HG03521 (cell line): Measurements from ENCODE around the gene TPGS1.

ENCODE experiments used
- ATAC-seq: cut with Tn5 transposase; IDR thresholded peaks from one replicate; pipeline ENCODE4 v1.9.1; 2021; ENCODE audit warnings: mild to moderate bottlenecking, moderate library complexity; ENCODE audit not compliant: unreplicated experiment

Gene TPGS1, protein sequence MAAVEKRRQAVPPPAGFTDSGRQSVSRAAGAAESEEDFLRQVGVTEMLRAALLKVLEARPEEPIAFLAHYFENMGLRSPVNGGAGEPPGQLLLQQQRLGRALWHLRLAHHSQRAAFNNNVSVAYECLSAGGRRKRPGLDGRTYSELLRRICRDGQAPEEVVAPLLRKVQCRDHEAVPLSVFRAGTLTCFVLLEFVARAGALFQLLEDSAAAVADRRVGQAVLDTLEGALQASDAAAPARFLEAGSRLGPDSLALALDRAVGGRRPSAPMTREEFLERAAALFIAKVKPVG

DNA sequence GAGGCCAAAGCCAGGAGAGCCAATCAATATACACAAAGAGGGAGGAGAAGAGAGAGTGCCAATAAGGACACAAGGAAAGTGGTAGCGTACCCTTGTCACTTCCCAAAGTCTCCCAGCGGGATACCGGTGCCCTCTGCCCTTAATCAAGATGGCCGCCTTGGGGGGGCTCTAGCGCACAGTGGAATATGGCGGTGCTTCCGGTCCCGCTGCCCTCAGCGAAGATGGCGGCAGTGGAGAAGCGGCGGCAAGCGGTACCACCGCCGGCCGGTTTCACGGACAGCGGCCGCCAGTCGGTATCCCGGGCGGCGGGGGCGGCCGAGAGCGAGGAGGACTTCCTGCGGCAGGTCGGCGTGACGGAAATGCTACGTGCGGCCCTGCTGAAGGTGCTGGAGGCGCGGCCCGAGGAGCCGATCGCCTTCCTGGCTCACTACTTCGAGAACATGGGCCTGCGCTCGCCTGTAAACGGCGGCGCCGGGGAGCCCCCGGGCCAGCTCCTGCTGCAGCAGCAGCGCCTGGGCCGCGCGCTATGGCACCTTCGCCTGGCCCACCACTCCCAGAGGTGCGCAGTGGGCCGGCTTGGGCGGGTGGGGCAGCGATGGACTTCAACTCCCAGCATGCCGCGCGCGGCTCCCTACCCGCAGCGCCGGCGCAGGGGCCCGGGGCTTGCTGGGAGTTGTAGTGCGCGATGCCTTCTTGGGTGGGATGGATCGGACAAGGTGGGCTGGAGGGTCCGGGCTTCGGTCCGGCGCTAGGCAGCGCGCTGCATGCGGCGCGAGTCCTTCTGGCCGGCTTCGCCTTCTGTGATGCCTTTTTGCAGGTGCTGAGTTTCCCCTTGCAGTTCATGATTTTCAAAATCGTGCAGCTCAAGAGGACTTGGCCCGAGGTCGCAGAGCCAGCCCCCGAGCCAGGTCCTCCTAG is at the start of gene TPGS1:
Gene TPGS1 (plus strand): TSS at position 212 of the 918 bp plus-strand sequence. CDS start 10 bp downstream, at position 222.
- peak; percentile 50 for ATAC-seq

DNA sequence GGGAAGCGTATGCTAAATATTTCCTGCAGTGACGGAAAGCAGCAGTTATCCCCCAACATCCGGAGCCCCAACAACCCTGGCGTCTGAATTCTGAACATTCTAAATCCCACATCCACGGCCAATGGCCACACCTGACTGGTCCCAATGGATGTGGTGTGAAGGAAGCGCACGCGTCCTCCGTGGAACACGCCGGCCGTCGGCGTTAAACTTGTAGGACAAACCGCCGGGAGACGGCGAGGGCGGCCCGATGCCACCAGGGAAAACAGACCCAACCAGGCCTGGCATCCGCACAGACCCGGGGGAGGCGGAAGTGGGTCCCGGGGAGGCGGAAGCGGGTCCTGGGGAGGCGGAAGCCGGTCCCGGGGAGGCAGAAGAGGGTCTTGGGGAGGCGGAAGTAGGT is 49.7 kb upstream of the TPGS1 start:
- ATAC-seq: no peak

DNA sequence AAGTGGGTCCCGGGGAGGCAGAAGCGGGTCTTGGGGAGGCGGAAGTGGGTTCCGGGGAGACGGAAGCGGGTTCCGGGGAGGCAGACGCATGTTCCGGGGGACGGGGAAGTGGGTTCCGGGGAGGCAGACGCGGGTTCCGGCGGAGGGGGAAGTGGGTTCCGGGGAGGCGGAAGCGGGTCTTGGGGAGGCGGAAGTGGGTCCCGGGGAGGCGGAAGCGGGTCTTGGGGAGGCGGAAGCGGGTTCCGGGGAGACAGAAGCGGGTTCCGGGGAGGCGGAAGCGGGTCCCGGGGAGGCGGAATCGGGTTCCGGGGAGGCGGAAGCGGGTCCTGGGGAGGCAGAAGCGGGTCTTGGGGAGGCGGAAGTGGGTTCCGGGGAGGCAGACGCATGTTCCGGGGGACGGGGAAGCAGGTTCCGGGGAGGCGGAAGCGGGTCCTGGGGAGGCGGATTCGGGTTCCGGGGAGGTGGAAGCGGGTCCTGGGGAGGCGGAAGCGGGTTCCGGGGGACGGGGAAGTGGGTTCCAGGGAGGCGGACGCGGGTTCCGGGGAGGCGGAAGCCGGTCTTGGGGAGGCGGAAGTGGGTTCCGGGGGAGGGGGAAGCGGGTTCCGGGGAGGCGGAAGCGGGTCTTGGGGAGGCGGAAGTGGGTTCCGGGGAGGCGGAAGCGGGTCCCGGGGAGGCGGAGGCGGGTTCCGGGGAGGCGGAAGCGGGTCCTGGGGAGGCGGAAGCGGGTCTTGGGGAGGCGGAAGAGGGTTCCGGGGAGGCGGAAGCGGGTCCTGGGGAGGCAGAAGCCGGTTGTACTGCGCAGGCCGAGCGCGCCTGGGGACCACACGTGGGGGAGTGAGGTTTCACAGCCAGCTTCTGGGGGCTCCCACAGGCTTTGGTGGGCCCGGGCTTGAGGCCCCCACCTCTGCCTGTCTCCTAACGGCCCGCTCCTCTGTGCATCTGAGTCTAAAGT is 48.9 kb upstream of the TPGS1 start:
- ATAC-seq: no peak

DNA sequence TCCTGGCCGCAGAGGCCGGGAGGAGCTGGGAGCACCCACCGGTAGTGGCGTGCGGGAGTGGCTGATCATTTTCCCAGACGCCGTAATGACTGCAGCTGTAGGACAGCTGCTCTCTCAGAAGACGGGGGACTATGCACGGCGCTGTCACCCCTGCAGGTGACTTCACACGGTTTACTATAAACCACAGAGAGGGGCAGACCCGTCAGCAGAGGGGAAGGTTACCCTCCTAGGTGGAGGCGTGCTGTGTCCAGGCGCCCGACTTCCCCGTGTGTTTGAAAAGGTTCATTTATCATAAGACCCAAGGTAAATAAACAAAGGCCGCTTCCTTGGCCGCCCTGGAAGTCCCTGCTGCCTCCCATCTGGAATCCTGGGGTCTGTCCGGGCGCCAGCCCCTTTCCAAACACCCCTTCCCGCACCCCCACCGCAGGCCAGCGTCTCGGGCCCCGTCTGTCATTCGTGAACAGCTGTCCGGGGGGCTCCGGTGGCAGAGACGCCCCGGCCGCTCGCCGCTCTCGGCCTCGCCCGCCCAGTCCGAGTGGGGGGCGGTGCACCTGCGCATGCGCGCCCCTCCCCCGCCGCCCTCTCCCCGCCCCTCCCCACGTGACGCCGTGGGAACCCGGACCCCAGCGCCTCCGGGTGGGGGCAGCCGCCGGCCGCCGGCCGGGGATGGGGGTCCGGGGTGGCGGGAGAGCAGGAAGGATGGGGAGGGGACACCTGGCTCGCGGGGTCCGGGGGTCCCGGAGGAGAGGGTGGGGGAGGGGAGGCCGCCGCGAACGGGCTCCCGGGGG is 47.4 kb upstream of the TPGS1 start:
- ATAC-seq: no peak

DNA sequence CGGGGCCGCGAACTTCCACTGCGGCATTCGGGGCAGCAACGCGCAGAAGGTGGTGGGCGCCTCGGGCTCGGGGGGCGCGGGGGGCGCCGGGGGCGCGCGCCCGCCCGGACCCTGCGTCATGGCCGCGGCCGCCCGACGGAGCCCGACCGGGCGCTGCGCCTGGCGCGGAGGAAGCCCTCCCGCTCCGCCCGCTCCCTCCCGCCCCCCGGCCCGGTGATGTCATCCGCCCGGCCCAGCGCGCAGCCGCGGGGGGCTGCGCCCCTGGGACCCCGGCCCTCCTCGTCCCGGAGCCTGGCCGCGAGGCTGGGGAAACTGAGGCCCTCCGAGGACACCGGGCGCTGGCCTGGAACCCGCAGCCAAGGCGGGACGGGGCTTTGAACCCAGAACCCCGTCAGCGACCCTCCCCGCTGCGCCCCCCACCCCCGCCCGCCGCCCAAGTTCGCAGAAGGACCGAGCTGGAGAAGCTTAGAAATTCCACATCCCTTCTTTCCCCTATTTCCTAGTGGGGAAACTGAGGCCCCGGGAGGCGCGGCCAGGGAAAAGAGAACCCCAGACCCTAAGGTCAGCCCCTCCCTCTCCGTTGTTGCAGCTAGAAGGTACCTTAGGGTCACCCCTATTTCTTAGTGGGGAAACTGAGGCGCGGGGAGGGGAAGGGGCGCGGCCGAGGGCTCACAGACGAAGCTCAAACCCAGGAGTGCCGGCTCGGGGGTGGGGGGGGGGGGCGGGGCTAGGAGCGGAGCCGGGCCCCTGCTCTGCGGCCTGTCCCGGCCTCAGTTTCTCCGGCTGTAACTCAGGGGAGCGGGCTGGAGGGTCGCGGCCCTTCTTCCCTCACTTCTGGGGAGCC is 46.2 kb upstream of the TPGS1 start, which contains the start of gene SHC2:
Gene SHC2 (minus strand): TSS at position 157 of the 844 bp plus-strand sequence. CDS start 37 bp downstream, at position 120.
- ATAC-seq: no peak

DNA sequence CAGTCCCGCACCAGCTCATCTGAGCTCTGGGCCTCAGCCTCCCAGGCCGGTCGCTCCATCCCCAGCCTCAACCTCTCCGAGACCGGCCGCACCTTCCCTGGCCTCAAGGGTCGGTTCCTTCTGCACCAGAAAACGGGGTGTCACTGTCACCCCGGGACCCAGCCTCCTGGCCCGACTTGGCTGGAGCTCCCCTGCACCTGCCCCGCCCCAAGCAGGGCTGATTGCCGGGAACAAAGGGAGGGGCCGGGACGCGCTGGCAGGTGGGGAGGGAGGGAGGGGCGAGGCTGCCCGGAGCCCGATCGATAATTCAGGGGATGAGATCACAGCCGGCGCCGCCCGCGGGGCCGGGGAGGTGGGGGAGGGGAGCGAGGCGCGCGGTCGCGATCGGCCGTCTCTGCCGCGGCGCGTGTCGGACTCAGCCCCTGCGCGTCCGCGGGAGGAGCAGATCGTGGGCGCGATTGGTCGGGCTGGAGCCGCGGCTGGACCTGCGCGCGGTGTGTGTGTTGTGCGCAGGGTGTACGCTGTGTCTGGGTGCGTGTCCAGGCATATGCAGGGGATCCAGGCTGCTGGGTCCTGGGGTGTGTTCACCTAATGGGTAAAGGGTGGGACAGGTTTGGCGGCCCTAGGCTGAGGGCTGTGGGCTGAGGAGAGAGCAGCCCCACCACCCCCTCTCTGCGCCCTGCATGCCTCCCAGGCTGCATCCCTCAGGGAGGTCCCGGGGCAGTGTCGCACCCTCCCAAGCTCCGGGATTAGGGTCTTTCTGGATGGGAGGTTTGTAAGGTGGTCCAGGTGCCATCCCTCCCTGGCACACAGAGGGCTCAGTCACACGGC is 45.4 kb upstream of the TPGS1 start:
- no peak for ATAC-seq

DNA sequence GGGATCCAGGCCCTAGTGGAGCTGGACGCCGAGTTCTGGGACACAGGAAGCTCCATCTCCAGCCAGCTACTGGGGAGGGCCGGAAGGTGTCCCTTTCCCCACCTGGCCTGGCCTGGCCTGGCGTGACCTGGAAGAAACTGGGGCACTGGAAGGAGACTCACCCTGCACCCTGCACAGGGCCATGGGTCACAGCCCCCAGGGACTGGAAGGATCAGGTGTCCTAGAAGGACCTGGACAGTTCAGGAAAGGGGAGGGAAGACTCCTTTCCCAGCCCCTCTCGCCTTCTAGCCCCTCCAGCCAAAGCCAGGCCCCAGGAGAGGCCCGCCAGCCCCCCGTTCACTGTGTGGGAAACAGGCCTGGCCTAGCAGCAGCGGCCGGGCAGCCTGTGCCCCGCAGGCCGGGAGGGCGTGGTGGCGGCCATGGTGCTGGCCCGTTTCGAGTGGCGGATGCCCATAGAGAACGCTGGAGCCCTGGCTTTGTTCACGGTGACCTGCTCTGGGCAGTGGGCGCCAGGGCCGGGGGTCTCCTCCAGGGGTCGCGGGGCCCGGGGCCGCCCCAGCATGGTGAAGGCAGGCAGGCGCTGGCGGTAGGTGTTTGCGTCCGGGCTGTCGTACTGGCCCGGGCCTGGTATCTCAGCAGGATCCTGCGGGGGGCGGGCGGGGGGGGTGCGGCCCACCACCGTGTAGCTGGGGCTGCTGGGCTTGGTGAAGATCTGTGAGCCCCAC is 43.7 kb upstream of the TPGS1 start:
- no peak for ATAC-seq

DNA sequence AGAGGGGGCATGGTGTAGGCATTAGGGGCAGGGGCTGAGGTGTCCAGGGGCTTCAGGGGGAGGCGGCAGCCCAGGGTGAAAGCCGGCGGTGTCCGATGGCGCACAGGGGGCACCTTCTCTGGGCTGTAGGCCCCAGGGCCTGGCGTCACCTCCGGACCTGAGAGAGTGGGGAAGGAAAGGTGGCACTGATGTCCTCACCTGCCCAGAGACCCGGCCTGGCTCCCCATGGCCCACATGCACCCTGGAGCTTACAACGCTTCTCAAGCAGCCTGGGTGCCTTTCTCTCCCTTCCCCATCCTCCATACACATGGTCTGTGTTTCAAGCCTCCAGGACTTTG is 43.1 kb upstream of the TPGS1 start:
- no peak for ATAC-seq

DNA sequence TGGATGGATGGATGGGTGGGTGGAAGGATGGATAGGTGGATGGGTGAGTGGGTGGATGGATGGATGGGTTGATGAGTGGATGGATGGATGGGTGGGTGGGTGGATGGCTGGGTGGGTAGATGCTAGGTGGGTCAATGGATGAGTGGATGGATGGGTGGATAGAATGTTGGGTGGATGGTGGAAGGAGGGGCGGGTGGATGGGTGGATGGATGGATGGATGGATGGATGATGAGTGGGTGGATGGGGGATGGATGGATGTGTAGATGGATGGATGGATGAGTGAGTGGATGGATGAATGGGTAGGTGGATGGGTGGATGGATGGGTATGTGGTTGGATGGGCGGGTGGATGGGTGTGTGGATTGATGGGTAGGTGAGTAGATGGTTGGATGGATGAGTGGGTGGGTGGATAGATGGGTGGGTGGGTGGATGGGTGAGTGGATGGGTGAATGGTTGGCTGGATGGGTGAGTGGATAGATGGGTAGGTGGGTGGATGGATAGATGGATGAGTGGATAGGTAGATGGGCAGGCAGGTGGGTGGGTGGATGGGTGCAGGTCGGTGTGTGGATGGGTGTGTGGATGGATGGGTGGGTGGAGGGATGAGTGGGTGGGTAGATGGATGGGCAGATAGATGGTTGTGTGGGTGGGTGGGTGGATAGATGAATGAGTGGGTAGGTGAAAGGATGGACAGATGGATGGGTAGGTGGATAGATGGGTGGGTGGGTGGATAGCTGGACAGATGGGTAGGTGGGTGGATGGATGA is 42.1 kb upstream of the TPGS1 start:
- ATAC-seq: no peak

DNA sequence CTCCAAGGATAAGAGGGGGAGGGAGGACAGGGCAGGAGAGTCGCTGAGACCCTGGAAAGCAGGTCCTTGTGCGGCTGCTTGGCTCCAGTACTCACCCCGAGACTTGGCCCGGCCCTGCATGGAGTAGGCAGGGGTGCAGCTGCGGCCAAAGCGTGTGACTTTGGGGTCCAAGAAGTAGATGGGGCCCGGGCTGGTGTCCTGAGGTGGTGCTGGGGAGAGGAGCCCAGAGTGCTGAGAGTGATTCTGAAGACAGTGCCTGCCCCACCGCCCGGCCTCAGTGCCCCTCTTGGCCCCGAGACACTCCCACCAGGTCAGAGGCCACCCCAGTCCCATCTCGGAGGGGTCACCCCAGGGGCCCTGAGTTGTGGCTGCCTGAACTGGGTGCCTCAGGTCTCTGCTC is 39.7 kb upstream of the TPGS1 start:
- no peak for ATAC-seq

DNA sequence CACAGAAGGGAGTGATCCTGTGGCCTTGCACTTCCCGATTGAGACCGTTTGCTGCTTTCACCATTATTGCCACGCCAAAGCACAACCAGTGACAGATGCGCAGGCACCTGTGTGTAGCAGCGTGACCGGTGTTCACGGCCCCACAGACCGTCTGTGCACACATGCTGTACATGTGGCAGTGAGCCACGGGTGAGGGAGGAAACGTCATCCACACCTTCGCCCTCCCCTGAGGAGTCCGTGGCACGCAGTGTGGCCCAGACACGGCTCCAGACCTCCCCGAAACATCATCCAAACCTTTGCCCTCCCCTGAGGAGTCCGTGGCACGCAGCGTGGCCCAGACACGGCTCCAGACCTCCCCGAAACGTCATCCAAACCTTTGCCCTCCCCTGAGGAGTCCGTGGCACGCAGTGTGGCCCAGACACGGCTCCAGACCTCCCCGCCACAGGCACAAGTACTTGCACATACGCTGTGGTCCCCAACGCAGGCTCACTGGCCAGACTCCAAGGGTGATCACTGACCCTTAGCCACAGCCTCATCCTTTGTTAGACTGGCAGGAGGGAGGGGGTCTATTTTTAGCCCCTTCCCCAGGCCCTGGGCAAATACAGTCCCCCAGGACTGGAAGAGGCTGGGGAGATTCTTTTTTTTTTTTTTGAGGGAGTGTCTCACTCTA is 38.6 kb upstream of the TPGS1 start:
- ATAC-seq: no peak

DNA sequence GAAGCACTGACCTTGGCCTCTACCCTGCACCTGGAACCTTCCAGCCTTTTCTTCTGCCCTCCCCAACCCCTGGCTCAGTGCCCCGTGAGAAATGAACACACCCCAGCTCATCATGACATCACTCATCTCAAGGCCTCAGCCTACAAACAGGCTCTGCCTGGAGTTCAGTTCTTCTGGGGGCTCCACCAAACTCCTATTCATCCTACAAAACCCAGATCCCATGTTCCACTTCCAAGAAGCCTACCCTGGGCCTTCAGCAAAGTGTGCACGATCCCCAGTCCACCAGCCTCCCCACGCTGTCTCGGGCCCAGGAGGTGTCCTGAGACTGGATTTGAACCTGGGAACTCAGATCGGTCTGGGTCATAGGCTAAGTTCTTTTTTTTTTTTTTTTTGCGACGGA is 37.5 kb upstream of the TPGS1 start:
- ATAC-seq: no peak

DNA sequence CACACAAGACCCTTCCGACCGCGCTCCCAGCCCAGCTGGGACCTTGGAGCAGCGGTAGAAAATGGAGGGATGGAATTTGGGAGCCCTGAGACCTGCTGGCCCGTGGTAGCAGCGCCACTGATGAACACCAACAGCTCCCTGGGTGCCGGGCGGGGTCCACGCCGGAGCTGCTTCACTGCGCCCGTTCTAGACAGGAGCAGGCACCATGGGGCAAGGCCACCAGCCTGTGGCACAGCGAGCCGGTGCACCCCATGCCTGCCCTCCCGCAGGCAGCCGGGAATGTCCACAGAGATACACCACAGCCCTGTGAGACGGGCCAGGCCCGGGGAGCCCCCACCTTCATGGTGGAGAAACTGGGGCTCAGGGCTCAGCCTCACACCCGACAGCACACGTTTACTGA is 36.6 kb upstream of the TPGS1 start:
- ATAC-seq: no peak

DNA sequence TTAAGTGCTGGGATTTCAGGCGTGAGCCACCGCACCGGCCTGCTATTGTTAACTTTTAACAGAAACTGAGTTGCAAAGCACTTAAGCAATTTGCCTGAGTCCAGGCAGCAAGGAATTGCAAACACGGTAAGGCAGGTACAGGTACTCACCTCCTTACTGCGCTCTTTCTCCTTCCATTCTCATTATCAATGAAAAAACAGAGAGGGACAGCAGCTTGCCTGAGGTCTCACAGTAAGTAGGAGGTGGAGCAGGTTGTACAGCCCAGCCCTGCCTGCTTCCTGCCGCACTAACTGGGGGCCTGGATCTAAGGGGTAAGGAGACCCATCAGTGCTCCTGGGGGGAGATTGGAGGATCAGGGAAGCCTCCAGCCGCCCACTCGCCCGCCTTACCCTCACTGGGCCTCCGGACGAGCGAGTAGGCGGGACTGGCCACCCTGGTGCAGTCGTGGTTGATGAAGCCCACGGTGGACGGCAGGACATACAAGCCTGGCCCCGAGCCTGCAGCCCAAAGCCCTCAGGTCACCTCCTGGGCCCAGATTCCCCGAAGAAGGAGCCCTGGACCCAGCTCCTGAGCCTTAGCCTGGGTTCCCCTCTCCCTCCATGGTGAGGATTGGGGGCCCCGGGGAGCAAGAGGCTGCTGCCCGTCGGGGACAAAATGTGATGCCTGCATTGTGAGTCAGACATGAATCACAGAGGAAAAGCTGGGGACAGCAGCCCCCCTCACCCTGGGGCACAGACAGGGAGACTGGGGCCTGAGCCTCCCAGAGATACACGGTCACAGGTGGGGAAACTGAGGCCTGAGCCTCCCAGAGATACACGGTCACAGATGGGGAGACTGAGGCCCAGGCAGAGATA is 35.1 kb upstream of the TPGS1 start:
- ATAC-seq: no peak
